ENCODE data around the gene HMX3.

HMX3 gene

GRCh38 chr10:123136221-123136805 lies 543 bp downstream of the HMX3 start:
- Histone ChIP-seq H3K9ac (ENCODE audit: low read depth, low read length) (no peak overlapping the region), H3K4me3 (ENCODE audit: low read length) (no peak overlapping the region), H3K4me2 (ENCODE audit: low read length) (peak overlapping the region; percentile 76), H3K4me1 (ENCODE audit: control insufficient read depth, insufficient read depth, low read length) (peaks cover 30% of the 10 kb centered on the region), H3K36me3 (ENCODE audit: insufficient read depth, low read length) (no peaks in the 10 kb centered on the region), H3K9me3 (replicated peaks; ENCODE audit: low read length) (no peaks in the 10 kb centered on the region), H3K27me3 (ENCODE audit: control insufficient read depth, insufficient read depth, low read length) (peaks cover 99% of the 10 kb centered on the region)

- Histone ChIP-seq H3K4me1 (ENCODE audit: control insufficient read depth, insufficient read depth, low read length) (peaks cover 30% of the 10 kb centered on the region), H3K4me2 (ENCODE audit: low read length) (peak overlapping the region; percentile 73), H3K4me3 (ENCODE audit: low read length) (peak overlapping the region; percentile 42)
Measured at GRCh38 chr10:123136806-123137642, 1.3 kb downstream of the HMX3 start.

GRCh38 chr10:123139165-123139520 lies 3.4 kb downstream of the HMX3 start:
- H3K4me3 ChIP-seq (ENCODE audit: low read length) = no peak overlapping the region
- peaks cover 99% of the 10 kb centered on the region for H3K27me3 ChIP-seq (ENCODE audit: control insufficient read depth, insufficient read depth, low read length)
- H3K4me1 ChIP-seq (ENCODE audit: control insufficient read depth, insufficient read depth, low read length) = peaks cover 26% of the 10 kb centered on the region
- H3K36me3 ChIP-seq (ENCODE audit: insufficient read depth, low read length) = no peaks in the 10 kb centered on the region
- H3K4me2 ChIP-seq (ENCODE audit: low read length) = no peak overlapping the region
- no peak overlapping the region for H3K9ac ChIP-seq (ENCODE audit: low read depth, low read length)
- no peaks in the 10 kb centered on the region for H3K9me3 ChIP-seq (replicated peaks; ENCODE audit: low read length)

More at GRCh38 chr10:123136806-123137642, 1.3 kb downstream of the HMX3 start:
- no peaks in the 10 kb centered on the region for H3K36me3 ChIP-seq (ENCODE audit: insufficient read depth, low read length)
- peaks cover 99% of the 10 kb centered on the region for H3K27me3 ChIP-seq (ENCODE audit: control insufficient read depth, insufficient read depth, low read length)
- no peak overlapping the region for H3K9ac ChIP-seq (ENCODE audit: low read depth, low read length)
- no peaks in the 10 kb centered on the region for H3K9me3 ChIP-seq (replicated peaks; ENCODE audit: low read length)

GRCh38 chr10:123139521-123140163 lies 3.9 kb downstream of the HMX3 start:
- Histone ChIP-seq H3K4me1 (ENCODE audit: control insufficient read depth, insufficient read depth, low read length) (peaks cover 25% of the 10 kb centered on the region), H3K9me3 (replicated peaks; ENCODE audit: low read length) (no peaks in the 10 kb centered on the region), H3K27me3 (ENCODE audit: control insufficient read depth, insufficient read depth, low read length) (peaks cover 99% of the 10 kb centered on the region)

GRCh38 chr10:123140164-123140982 lies 4.6 kb downstream of the HMX3 start:
- Histone ChIP-seq H3K27me3 (ENCODE audit: control insufficient read depth, insufficient read depth, low read length) (peaks cover 99% of the 10 kb centered on the region), H3K36me3 (ENCODE audit: insufficient read depth, low read length) (no peaks in the 10 kb centered on the region), H3K9ac (ENCODE audit: low read depth, low read length) (no peak overlapping the region), H3K4me1 (ENCODE audit: control insufficient read depth, insufficient read depth, low read length) (peaks cover 18% of the 10 kb centered on the region), H3K4me3 (ENCODE audit: low read length) (no peak overlapping the region), H3K4me2 (ENCODE audit: low read length) (no peak overlapping the region), H3K9me3 (replicated peaks; ENCODE audit: low read length) (no peaks in the 10 kb centered on the region)

More at GRCh38 chr10:123139521-123140163, 3.9 kb downstream of the HMX3 start:
- Histone ChIP-seq H3K4me3 (ENCODE audit: low read length) (no peak overlapping the region), H3K9ac (ENCODE audit: low read depth, low read length) (no peak overlapping the region), H3K4me2 (ENCODE audit: low read length) (no peak overlapping the region), H3K36me3 (ENCODE audit: insufficient read depth, low read length) (no peaks in the 10 kb centered on the region)

GRCh38 chr10:123140983-123141390 lies 5.2 kb downstream of the HMX3 start:
- H3K27me3 ChIP-seq (ENCODE audit: control insufficient read depth, insufficient read depth, low read length) = peaks cover 100% of the 10 kb centered on the region
- no peaks in the 10 kb centered on the region for H3K36me3 ChIP-seq (ENCODE audit: insufficient read depth, low read length)
- H3K4me2 ChIP-seq (ENCODE audit: low read length) = no peak overlapping the region
- no peak overlapping the region for H3K4me3 ChIP-seq (ENCODE audit: low read length)
- H3K9ac ChIP-seq (ENCODE audit: low read depth, low read length) = no peak overlapping the region
- peaks cover 14% of the 10 kb centered on the region for H3K4me1 ChIP-seq (ENCODE audit: control insufficient read depth, insufficient read depth, low read length)
- H3K9me3 ChIP-seq (replicated peaks; ENCODE audit: low read length) = no peaks in the 10 kb centered on the region

GRCh38 chr10:123141791-123142700 lies 6.3 kb downstream of the HMX3 start:
- Histone ChIP-seq H3K4me3 (ENCODE audit: low read length) (no peak overlapping the region), H3K36me3 (ENCODE audit: insufficient read depth, low read length) (no peaks in the 10 kb centered on the region), H3K27me3 (ENCODE audit: control insufficient read depth, insufficient read depth, low read length) (peaks cover 99% of the 10 kb centered on the region), H3K9ac (ENCODE audit: low read depth, low read length) (no peak overlapping the region), H3K4me2 (ENCODE audit: low read length) (no peak overlapping the region), H3K9me3 (replicated peaks; ENCODE audit: low read length) (no peaks in the 10 kb centered on the region), H3K4me1 (ENCODE audit: control insufficient read depth, insufficient read depth, low read length) (peaks cover 8% of the 10 kb centered on the region)

- H3K4me1 ChIP-seq (ENCODE audit: control insufficient read depth, insufficient read depth, low read length) = peaks cover 1% of the 10 kb centered on the region
- H3K36me3 ChIP-seq (ENCODE audit: insufficient read depth, low read length) = no peaks in the 10 kb centered on the region
- no peak overlapping the region for H3K4me3 ChIP-seq (ENCODE audit: low read length)
- H3K27me3 ChIP-seq (ENCODE audit: control insufficient read depth, insufficient read depth, low read length) = peaks cover 99% of the 10 kb centered on the region
- H3K4me2 ChIP-seq (ENCODE audit: low read length) = no peak overlapping the region
- no peak overlapping the region for H3K9ac ChIP-seq (ENCODE audit: low read depth, low read length)
- H3K9me3 ChIP-seq (replicated peaks; ENCODE audit: low read length) = no peaks in the 10 kb centered on the region
Measured at GRCh38 chr10:123142701-123143161, 7.0 kb downstream of the HMX3 start.

GRCh38 chr10:123143162-123143824 lies 7.5 kb downstream of the HMX3 start:
- H3K9me3 ChIP-seq (replicated peaks; ENCODE audit: low read length) = no peaks in the 10 kb centered on the region
- peaks cover 99% of the 10 kb centered on the region for H3K27me3 ChIP-seq (ENCODE audit: control insufficient read depth, insufficient read depth, low read length)
- no peaks in the 10 kb centered on the region for H3K36me3 ChIP-seq (ENCODE audit: insufficient read depth, low read length)
- H3K4me2 ChIP-seq (ENCODE audit: low read length) = no peak overlapping the region
- H3K4me1 ChIP-seq (ENCODE audit: control insufficient read depth, insufficient read depth, low read length) = no peaks in the 10 kb centered on the region
- H3K9ac ChIP-seq (ENCODE audit: low read depth, low read length) = no peak overlapping the region
- H3K4me3 ChIP-seq (ENCODE audit: low read length) = no peak overlapping the region

- Histone ChIP-seq H3K36me3 (ENCODE audit: insufficient read depth, low read length) (no peaks in the 10 kb centered on the region), H3K9ac (ENCODE audit: low read depth, low read length) (no peak overlapping the region), H3K4me2 (ENCODE audit: low read length) (no peak overlapping the region), H3K27me3 (ENCODE audit: control insufficient read depth, insufficient read depth, low read length) (peaks cover 99% of the 10 kb centered on the region), H3K4me1 (ENCODE audit: control insufficient read depth, insufficient read depth, low read length) (no peaks in the 10 kb centered on the region), H3K4me3 (ENCODE audit: low read length) (no peak overlapping the region), H3K9me3 (replicated peaks; ENCODE audit: low read length) (no peaks in the 10 kb centered on the region)
Measured at GRCh38 chr10:123143825-123144168, 8.0 kb downstream of the HMX3 start.

All from skeletal muscle satellite cell (primary cell).